ENCODE measurements around the gene PAXX.

DNA sequence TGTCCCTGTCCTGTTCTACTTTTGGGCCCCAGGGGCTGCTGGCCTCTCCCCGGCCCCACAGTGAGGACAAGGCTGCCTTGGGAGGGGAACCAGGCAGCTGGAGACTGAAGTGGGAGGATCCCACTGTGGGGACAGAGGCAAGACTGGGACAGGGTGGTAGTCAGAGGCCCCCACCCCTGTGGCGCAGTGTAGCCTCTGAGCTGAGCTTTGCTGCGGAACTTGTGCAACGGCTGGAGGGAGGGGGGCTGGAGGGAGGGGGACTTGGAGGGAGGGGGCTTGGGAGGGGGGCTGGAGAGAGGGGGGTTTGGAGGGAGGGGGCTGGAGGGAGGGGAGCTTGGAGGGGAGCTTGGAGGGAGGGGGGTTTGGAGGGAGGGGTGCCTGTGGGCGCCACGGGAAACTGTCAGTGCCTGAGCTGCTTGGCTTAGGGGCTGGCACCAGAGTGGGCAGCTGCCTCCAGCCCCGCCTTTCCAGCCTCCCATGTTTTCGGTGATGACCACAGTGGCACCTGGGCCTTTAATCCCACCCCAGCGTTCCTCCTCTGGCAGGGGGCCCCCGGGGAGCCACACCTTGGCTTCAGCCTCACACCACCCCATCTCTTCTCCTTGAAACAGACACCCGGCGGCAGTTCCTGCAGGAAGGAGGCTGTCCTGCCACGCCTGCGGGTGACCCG is 42.0 kb downstream of the PAXX start:
- TF ChIP-seq EP300 (IDR thresholded peaks at IDR 0.05) (no peak), POLR2A (IDR thresholded peaks at IDR 0.05) (no peak), POLR2AphosphoS5 (IDR thresholded peaks at IDR 0.05) (no peak)
- TF ChIP-seq, protein P1, sequence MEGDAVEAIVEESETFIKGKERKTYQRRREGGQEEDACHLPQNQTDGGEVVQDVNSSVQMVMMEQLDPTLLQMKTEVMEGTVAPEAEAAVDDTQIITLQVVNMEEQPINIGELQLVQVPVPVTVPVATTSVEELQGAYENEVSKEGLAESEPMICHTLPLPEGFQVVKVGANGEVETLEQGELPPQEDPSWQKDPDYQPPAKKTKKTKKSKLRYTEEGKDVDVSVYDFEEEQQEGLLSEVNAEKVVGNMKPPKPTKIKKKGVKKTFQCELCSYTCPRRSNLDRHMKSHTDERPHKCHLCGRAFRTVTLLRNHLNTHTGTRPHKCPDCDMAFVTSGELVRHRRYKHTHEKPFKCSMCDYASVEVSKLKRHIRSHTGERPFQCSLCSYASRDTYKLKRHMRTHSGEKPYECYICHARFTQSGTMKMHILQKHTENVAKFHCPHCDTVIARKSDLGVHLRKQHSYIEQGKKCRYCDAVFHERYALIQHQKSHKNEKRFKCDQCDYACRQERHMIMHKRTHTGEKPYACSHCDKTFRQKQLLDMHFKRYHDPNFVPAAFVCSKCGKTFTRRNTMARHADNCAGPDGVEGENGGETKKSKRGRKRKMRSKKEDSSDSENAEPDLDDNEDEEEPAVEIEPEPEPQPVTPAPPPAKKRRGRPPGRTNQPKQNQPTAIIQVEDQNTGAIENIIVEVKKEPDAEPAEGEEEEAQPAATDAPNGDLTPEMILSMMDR (IDR thresholded peaks at IDR 0.05): no peak

All from stomach (tissue), 4 donors.